ENCODE results near the gene GALNT11. TPM values are rescaled to one million over a fixed set of nuclear protein-coding genes. Genes with fewer than 3 reads are reported as not detected.

Gene GALNT11
- polyA plus RNA-seq, 1 donor = 30.1 TPM

GRCh38 chr7:152148706-152149105 is 123.2 kb downstream of the GALNT11 start:
- DNase-seq (ENCODE audit: low read depth) = no peak

GRCh38 chr7:152149363-152149762 is 123.9 kb downstream of the GALNT11 start:
- DNase-seq (ENCODE audit: low read depth) = no peak

GRCh38 chr7:152152267-152152666 is 126.8 kb downstream of the GALNT11 start:
- no peak for DNase-seq (ENCODE audit: low read depth)

- no peak for DNase-seq (ENCODE audit: low read depth)
Measured at GRCh38 chr7:152158801-152159587, 133.5 kb downstream of the GALNT11 start.

GRCh38 chr7:152161171-152161570 is 135.7 kb downstream of the GALNT11 start:
- DNase-seq (ENCODE audit: low read depth) = no peak

GRCh38 chr7:152162287-152162686 is 136.8 kb downstream of the GALNT11 start:
- DNase-seq (ENCODE audit: low read depth) = no peak

Other genes starting within 250 kb of the GALNT11 start
- gene PRKAG2, start 148.6 kb upstream of the GALNT11 start, polyA plus RNA-seq (ENCODE audit: insufficient read length) = 12.3 TPM
- gene GALNTL5, start 69.2 kb upstream of the GALNT11 start, polyA plus RNA-seq (ENCODE audit: insufficient read length) = not detected